HG02840 (cell line): ENCODE results near the gene CCDC88C.

ENCODE experiments used
- ATAC-seq: cut with Tn5 transposase; IDR thresholded peaks from one replicate; pipeline ENCODE4 v1.9.1; 2021; ENCODE audit warnings: mild to moderate bottlenecking, moderate library complexity, moderate number of reproducible peaks; ENCODE audit not compliant: unreplicated experiment, low FRiP score

CCDC88C gene

GRCh38 chr14:91313852-91314251, 103.8 kb downstream of the CCDC88C start:
- ATAC-seq: no peak

- no peak for ATAC-seq
These were observed 104.3 kb downstream of the CCDC88C start for GRCh38 chr14:91313154-91313850.

- no peak for ATAC-seq
These were observed 106.3 kb downstream of the CCDC88C start for GRCh38 chr14:91311284-91311662.

GRCh38 chr14:91310606-91311283, 106.9 kb downstream of the CCDC88C start:
- ATAC-seq: no peak

- no peak for ATAC-seq
These were observed 107.8 kb downstream of the CCDC88C start for GRCh38 chr14:91309756-91310280.

GRCh38 chr14:91308337-91308736, 109.3 kb downstream of the CCDC88C start:
- no peak for ATAC-seq

- ATAC-seq: no peak
These were observed 110.0 kb downstream of the CCDC88C start for GRCh38 chr14:91307652-91308051.

GRCh38 chr14:91307046-91307445, 110.6 kb downstream of the CCDC88C start:
- no peak for ATAC-seq

GRCh38 chr14:91306547-91306946, 111.1 kb downstream of the CCDC88C start:
- ATAC-seq: no peak

- no peak for ATAC-seq
These were observed 111.8 kb downstream of the CCDC88C start for GRCh38 chr14:91305650-91306431.

GRCh38 chr14:91303924-91304229, 113.7 kb downstream of the CCDC88C start:
- ATAC-seq: no peak

- no peak for ATAC-seq
These were observed 114.3 kb downstream of the CCDC88C start for GRCh38 chr14:91303091-91303923.

GRCh38 chr14:91302391-91302790, 115.2 kb downstream of the CCDC88C start:
- ATAC-seq: no peak

GRCh38 chr14:91300957-91301356, 116.7 kb downstream of the CCDC88C start:
- ATAC-seq: no peak

- ATAC-seq: no peak
These were observed 117.2 kb downstream of the CCDC88C start for GRCh38 chr14:91300283-91300895.

- no peak for ATAC-seq
These were observed 118.2 kb downstream of the CCDC88C start for GRCh38 chr14:91299121-91300115.

GRCh38 chr14:91298576-91298975, 119.0 kb downstream of the CCDC88C start:
- no peak for ATAC-seq

- no peak for ATAC-seq
These were observed 120.4 kb downstream of the CCDC88C start for GRCh38 chr14:91297081-91297711.
